HS-5 (cell line): ENCODE measurements around the gene PCMTD2.
"Not testable (repeated sequence)": the region's sequence is repeated elsewhere in the genome, so short reads cannot be mapped to it uniquely, and the experiment has no call there.

Experiments
- DNase-seq: peaks from one replicate; pipeline ENCODE4 v3.0.0-alpha.2; 2012; ENCODE audit warnings: low read depth

PCMTD2 gene

DNA sequence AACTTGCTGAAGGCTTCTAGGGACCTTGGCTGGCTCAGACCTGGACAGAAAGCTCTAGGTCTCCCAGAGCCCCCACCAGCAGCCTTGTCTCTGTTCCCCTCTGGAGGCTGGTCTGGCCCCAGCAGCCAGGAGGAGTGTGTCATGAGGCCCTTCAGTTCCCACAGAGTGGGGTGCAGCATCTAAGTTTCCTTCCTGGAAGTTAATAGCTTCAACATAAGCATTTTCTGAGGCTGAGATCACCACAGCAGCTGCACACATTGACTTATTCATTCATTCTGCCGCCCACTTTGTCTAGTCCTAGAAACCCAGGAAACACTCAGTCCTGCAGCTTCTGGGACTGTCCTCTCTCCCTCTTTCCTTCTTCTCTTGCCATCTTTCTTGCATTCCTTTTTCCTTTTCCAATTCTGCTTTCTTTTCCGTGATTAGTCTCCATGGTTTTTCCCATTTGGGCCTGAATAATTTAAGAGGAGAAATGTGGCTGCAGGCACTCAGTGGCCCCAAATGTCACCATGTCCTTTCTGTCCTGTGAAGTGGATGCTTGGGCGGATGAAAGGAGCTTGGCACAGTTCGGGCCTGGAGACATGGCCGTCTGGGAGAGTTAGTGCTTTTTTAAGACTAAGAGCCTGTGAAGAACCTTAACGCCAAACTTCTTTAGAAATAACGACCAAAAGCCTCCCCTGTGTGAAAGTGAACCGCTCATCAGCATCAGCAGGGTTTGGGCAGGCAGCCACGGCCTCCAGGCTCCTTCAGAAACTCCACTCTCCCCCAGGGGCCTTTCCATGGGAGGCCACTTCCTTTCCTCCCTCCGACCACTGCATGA lies 31.0 kb upstream of the PCMTD2 start:
- peak; percentile 90 for DNase-seq

DNA sequence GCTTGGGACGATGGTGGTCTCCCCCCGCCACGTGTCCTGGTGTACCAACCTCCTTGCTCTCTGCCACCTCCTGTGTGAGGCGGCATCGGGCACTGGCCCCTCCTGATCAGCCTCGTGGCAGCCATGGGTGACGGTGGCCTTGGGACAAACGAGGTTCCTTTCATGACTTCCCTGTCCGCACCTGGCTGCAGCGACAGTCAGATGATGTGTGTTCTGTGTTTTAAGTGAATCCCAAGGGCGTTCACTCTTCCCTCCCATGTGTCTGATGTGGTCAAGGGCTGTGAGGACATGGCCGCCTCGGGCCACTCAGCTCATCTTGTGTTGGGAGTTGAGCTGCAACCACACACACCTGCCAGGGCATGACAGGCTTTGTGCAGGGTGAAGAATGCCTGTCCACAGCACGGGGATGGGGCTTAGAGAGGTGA lies 30.4 kb upstream of the PCMTD2 start:
- DNase-seq, result no peak

DNA sequence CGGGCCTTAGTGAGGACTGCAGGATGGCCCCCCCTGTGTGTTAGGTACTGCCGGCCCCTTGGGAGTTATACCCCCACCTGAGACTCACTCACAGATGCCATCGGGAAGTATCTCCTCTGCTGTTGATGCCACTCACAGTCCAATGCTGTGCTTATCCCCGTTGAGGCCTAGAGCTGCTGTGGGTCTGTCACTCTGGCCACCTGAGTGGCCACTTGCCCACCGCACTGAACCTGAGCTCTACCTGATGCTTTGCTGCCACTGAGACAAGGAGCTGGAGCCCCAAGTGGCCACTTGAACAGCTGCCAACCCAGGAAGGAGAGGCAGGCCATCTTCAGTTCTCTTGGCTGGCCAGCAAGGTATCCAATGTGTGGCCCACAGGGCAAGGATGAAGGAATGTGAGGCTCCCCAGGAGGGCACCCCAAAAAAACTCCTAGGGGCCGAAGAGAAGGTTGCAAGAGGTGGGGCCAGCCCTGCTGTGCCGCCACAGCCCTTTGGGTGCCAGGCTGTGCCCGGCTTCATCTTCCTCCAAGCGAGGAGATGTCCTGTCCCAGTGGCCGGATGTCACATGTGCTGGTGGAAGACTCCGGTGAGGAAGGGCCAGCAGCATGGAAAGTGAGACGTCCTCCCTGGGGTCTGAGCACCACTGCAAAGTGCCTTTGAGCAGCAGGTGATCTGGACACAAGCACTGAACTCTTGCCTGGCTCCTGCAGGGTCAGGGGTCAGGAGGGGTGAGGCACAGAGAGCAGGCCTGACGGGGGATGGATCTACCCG lies 29.5 kb upstream of the PCMTD2 start:
- no peak for DNase-seq

DNA sequence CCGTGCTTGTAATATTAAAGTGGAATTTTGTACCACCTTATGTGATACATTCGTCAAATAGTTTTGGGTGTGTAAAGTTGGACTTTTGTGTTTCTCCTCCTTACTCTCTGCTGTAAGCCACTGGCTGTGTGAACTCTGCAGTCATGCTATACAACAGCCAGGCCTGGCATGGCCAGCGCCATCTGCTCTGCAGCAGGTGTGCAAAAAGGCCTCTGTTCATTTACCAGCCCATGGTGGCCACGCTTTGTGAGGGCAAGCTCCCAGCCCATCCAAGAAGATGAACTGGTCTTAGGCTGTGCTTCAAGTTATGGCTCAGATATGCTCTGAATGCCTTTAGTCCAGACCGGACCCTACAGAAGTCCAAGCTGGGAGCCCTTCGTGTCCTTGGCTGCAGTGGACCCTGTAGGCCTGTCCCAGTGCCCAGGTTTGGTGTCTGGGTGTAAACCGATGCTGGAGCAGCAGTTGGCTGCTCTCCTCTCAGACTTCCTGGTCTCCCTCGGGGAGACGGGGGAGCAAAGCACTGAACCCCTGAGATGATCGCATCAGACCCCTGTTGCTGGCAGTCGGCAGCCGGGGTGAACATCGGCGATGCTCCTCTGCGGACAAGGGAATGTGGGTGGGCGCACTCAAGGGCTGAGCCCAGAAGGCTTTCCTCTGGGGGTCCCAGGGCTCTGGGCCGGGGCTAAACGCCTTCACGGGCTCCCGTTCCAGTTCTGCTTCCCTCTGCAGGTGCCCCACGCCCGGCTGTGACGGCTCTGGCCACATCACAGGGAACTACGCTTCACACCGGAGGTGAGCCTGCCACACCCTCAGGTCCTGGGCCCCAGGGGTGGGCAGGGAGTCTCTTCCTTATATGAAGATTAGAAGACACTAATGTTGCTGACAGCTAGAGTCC lies 28.6 kb upstream of the PCMTD2 start:
- no peak for DNase-seq

DNA sequence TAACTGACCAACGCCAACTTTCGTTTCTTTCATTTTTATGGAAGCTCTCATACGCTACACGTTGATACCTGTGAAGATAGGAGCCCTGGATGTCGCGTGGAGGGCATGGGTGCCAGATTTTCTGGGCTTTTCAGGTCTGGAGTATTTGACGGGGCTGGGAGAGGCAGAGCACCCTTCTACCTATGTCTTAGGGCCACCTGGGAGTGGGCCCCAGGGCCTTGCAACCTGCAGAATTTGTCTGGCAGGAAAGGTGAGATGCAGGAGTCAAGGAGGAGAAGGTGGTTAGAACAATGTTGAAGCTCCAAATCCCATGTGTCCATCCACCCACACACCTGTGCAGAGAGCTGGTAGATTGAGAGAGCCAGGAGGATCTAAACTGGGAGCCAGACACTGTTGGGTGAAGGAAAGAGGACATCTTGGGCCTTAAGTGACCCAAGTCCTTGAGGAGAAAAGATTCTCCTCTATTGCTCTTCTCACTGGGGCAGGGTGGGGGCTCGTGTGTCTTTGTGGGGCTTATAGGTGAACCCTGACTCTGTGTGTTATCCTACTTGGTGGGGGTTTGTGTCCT lies 27.4 kb upstream of the PCMTD2 start:
- no peak for DNase-seq

DNA sequence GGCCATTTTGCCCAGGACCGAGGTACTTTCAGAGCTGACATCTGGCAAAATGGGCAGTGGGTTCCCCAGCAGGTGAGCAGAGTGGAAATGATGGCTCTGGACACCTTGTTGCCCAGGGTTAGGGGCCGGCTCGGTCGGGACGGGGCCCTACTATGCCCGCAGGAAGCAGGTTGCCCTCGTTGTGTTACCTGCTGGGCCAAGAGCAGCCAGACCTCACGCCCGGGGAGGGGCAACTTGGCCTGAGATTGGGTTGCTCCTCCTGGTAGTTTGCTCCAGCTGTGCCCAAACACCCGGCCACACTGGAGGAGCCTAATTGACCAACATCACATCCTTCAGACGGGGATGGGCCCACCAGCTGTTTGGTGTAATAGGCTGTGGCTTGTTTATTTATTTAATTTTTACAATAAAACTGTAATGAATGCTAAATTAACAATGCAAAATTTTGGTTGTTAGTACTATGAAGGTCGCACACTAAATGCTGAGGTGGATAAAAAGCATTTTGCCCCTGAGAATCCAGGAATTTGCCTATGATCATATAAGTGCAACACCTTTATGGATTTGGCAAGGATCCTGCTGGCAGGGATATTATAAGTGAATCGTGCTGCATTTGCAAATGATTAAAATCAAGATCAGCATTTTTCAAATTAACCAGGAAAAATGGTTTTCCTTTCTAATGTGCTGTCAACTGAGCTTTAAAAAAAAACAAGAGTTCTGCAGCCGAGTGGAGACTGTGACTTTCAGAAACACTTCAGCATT lies 26.6 kb upstream of the PCMTD2 start:
- DNase-seq, result no peak

DNA sequence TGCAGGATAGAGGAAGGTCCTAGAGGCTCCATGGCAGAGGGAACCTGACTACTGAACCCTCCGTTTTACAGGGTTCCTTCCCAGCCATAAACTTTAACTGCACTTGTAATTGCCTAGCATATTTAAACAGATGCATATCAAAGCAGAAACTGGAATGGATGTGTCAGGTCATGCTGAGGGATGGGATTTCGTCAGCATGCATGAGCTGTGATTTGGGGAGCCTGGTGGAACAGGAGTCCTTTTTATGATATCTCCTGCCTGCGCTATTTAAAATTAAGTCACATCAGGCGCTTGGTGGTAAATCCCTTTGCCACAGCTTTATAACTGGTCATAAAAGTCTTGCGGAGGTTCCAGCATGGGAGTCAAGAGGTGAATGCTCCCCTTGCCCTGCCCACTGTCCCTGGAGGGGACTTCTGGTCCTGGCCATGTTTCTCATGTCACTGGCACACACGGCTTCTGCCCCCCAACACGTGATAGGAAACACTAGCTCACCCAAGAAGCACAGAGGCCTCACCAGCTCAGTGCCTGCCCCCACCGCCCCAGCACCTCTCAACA lies 26.0 kb upstream of the PCMTD2 start:
- no peak for DNase-seq

DNA sequence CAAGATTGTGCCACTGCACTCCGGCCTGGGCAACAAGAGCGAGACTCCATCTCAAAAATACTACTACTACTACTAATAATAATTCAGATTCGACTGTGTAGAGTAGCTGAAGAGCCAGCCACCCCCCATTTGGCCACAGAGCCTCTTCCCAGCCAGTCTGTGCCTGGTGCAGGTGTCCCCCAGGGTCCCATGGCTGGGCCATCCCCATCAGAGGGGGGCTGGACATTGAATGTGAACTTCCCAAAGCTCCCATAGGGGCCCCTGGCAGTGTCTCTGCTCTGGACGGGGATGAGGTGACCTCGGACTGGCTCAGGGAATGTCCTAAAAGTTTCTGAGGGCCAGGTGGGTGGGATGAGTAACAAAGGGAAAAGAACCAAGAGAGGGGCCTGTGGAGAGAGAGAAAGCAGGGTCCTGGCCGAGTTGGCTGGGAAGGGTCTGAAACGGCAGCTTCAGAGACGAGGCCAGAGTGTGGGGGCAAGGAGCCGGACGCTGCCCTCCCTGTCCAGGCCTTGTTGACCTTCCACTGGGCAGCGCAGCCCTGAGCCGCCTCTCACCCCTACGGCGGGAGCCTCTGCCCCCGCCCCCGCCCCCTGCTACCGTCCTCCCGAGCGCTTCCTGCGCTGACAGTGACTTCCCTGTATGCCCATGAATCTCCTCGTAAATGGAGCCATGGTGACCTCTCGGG lies 24.9 kb upstream of the PCMTD2 start:
- DNase-seq, result no peak

DNA sequence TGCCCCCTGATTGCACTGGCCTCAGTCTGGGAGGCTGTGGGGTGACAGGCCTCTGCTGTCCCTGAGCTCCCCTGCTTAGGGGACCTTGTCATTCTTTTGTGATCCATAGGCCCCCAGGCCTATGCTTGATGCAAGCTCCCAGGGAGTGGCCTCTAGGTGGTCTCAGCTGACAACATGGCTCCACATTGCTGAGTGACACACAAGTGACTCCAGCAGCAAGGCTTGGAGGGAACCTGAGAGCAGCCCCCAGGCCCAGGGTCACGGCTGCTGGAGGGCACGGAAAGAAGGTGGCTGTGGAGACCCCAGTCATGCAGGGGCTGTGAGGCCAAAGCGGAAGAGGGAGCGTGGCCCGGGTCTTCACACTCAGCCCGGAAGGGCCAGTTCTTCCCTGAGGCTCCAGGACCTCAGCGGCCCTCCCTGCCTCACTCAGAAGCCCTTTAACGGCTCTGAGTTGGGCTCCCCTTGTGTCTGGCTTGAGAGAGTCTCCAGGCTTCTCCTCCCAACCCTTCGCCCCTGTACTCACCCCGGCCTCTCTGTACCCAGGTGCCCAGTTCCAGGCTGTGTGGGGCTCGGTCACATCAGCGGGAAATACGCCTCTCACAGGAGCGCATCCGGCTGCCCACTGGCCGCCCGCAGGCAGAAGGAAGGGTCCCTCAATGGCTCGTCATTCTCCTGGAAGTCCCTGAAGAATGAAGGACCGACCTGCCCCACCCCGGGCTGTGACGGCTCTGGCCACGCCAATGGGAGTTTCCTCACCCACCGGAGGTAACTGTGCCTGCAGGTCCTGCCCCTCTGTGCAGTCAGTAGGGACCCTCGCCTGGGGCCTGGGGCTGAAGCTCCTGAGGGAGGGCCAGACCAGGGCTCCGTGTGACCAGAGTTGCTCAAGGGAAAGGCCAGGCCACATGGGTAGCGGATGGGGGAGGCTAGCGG lies 23.7 kb upstream of the PCMTD2 start:
- DNase-seq, result no peak

DNA sequence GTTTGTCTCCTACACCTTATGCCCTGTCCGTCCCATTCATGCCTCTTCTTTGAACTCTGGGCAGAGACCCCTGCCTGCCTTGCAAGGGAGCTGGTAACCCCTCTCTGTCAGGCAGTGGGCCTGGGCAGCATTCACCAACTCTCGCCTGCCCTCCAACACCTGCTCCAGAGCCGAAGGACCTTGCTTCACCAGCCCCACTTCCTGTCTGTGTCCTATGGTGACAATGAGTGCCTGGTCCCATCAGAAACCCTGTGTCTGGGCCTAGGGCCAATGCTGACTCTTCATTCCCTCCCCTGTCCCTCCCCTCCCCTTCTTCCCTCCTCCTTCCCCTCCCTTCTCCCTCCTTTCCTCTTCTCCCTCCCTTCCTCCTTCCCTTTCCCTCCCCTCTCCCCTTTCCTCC lies 22.8 kb upstream of the PCMTD2 start:
- no peak for DNase-seq

DNA sequence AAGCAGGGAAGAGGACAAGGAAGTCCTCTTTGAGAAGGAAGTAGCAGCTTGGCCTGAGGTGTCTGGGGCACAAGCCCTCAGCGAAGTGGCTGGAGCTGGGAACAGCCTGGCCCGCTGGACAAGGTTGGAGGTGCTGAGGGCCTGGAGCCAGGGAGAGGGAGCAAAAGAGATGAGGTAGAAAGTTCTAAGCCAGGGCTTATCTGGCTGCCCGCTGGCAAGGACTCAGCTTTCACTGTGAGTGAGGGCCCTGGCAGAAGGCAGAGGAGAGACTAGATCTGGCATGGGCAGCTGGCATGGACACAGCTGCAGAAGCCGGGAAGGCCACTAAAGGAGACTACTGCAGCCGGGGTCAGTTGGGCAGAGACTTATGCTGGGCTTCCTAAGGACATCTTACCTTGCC lies 21.8 kb upstream of the PCMTD2 start:
- DNase-seq, result no peak

DNA sequence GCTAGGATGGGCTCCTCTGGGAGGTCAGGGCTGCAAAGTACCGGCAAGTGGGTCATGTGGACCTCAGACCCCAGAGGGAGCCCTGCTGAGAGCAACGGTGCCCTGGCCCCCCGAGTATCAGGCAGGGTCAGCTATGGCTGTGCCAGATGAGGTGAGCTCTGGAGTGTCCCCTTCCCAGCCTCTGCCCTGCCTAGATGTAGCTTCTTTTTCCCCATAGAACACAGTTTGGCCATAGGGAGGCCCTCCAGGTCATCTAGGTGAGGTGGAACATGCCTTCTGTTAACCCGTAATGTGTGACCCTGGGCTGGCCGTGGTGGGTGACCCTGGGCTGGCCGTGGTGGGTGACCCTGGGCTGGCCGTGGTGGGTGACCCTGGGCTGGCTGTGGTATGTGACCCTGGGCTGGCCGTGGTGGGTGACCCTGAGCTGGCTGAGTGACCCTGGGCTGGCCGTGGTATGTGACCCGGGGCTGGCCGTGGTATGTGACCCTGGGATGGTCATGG lies 21.2 kb upstream of the PCMTD2 start:
- no peak for DNase-seq

DNA sequence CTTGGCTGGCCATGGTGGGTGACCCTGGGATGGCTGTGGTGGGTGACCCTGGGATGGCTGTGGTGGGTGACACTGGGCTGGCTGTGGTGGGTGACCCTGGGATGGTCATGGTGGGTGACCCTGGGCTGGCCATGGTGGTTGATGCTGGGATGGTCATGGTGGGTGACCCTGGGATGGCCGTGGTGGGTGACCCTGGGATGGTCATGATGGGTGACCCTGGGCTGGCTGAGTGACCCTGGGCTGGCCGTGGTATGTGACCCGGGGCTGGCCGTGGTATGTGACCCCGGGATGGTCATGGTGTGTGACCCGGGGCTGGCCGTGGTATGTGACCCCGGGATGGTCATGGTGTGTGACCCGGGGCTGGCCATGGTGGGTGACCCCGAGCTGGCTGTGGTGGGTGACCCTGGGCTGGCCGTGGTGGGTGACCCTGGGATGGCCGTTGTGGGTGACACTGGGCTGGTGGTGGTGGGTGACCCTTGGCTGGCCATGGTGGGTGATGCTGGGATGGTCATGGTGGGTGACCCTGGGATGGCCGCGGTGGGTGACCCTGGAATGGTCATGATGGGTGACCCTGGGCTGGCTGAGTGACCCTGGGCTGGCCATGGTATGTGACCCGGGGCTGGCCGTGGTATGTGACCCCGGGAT lies 20.5 kb upstream of the PCMTD2 start:
- DNase-seq, result not testable (repeated sequence)

DNA sequence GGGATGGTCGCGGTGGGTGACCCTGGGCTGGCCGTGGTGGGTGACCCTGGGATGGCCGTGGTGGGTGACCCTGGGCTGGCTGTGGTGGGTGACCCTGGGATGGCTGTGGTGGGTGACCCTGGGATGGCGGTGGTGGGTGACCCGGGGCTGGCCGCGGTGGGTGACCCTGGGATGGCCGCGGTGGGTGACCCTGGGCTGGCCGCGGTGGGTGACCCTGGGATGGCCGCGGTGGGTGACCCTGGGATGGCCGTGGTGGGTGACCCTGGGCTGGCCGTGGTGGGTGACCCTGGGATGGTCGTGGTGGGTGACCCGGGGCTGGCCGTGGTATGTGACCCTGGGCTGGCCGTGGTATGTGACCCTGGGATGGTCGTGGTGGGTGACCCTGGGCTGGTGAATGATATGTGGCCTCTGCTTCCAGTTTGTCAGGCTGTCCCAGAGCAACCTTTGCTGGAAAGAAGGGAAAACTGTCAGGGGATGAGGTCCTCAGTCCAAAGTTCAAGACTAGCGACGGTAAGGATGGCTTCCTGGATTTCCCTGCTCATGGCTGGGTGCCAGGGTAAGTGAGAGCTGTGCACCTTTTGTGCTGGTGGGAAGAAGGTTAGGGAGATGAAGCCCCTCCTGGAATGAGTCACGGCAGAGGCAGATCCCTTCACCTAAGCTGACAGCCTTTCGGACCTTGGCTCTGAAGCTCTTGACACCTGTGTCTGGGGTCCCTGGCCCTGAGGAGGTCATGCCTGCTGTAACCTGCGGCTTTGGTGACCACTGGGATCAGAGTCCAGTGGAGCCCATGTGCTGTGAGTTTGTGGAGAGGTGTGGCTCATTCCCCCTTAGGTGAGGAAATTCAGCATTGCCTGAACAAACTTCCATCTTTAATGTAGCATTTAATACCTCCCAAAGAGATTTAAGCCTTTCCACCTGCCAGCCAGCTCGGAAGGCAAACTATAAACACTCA lies 19.1 kb upstream of the PCMTD2 start:
- no peak for DNase-seq

DNA sequence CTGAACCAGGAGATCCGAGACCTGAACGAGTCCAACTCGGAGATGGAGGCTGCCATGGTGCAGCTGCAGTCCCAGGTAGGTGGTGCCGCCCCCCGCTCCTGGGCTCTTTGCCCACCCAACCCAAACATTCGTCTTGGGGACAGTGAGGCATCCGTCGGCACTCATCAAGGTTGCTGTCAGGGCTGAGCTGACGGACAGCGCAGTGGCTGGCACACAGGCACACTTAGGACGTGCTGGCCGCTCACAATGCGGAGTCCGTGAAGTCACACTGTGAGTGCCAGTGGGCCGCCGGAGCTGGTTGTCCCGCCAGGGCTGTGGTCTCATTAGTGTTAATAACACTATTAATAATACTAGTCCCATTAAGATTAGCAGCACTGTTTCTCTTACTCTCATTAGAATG lies 18.2 kb upstream of the PCMTD2 start:
- no peak for DNase-seq

DNA sequence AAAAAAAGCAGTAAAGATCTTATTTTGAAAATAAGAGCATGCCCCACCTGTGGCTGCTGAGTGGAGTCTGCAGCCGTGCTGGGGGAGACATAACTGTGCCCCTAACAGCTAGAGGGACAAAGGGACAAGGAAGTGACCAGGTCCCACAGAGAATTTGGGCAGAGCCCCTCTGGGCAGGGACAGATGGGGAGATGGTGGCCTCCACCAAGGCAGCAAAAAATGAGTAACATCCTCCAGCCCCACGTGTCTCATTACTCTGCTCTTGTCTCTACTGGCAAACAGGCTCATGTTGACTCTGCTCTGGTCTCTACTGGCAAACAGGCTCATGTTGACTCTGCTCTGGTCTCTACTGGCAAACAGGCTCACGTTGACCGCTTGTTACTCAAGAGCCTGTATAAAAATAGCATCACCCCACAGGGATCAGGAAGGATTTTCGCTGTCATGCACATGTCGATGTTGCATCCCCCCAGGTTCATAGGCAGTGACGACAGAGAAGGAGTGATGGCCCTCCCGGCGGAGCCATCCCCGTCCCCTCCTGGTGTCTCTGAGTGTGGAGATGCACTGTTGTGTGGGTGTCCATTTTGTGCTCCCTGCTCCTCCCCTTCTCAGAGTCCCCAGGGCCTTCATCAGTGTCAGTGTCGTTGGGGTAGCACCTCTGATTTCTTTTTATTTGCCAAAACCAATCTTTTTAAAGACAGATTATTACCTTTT lies 17.3 kb upstream of the PCMTD2 start:
- no peak for DNase-seq
